Keratinocyte (primary cell): ENCODE measurements around the gene PLA2G2C. TPM values are rescaled to one million over a fixed set of nuclear protein-coding genes. Genes with fewer than 3 reads are reported as not detected.

ENCODE experiments used
- DNase-seq: peaks from one replicate; pipeline ENCODE4 v3.0.0-alpha.2; 2011; ENCODE audit warnings: low read depth, missing footprints, low spot score
- FAIRE-seq: peaks from 2 replicates; lab custom pipeline; 2011; peaks lifted over from hg19 to GRCh38; lab: Jason Lieb, UNC
- H2AFZ ChIP-seq: 2 replicates; pipeline ENCODE4 v1.6.0; 2012; ENCODE audit warnings: low read length, control low read depth, inconsistent platforms; ENCODE audit not compliant: control insufficient read depth
- H3K27ac ChIP-seq: 2 replicates; pipeline ENCODE4 v1.5.1; 2011; ENCODE audit warnings: low read length; ENCODE audit not compliant: control insufficient read depth, insufficient read depth
- H3K27me3 ChIP-seq: 3 replicates; pipeline ENCODE4 v1.6.0; 2011; ENCODE audit warnings: low read length; ENCODE audit not compliant: control insufficient read depth, insufficient read depth; ENCODE audit errors: extremely low read depth
- H3K36me3 ChIP-seq, 2 experiments: 2 replicates in 1 of 2; 3 replicates in 1 of 2; pipeline ENCODE4 v1.5.1; 2011; ENCODE audit warnings: low read length in 2 of 2, mild to moderate bottlenecking in 1 of 2; ENCODE audit not compliant: control insufficient read depth in 2 of 2, insufficient read depth in 2 of 2; ENCODE audit errors: extremely low read depth in 1 of 2
- H3K4me1 ChIP-seq: 3 replicates; pipeline ENCODE4 v1.5.1; 2011; ENCODE audit warnings: low read length; ENCODE audit not compliant: control insufficient read depth, insufficient read depth; ENCODE audit errors: extremely low read depth
- H3K4me2 ChIP-seq: 3 replicates; pipeline ENCODE4 v1.6.0; 2011; ENCODE audit warnings: low read depth, low read length; ENCODE audit not compliant: control insufficient read depth, insufficient read depth; ENCODE audit errors: extremely low read depth
- H3K4me3 ChIP-seq, 3 experiments: fragments of 200-600 bp in 1 of 3; sonication (generic) in 1 of 3; 2 replicates in 2 of 3; 3 replicates in 1 of 3; pipeline ENCODE4 v1.5.1; 2011 to 2016; ENCODE audit warnings: low read length in 3 of 3, mild to moderate bottlenecking in 3 of 3, control low read depth in 2 of 3, inconsistent platforms in 1 of 3, low read depth in 1 of 3, mixed read lengths in 1 of 3, mixed run types in 1 of 3, moderate library complexity in 1 of 3; ENCODE audit not compliant: control insufficient read depth in 2 of 3, insufficient read depth in 2 of 3; ENCODE audit errors: extremely low read depth in 1 of 3
- H3K79me2 ChIP-seq: 2 replicates; pipeline ENCODE4 v1.6.0; 2012; ENCODE audit warnings: low read length; ENCODE audit not compliant: control insufficient read depth, insufficient read depth
- H3K9ac ChIP-seq: 3 replicates; pipeline ENCODE4 v1.6.0; 2011; ENCODE audit warnings: low read length; ENCODE audit not compliant: control insufficient read depth, insufficient read depth; ENCODE audit errors: extremely low read depth
- H3K9me1 ChIP-seq: 3 replicates; pipeline ENCODE4 v1.6.0; 2011; ENCODE audit warnings: low read length; ENCODE audit not compliant: control insufficient read depth, insufficient read depth; ENCODE audit errors: extremely low read depth
- H3K9me3 ChIP-seq: 2 replicates; pipeline ENCODE4 v1.5.1; 2012; ENCODE audit warnings: low read depth, low read length; ENCODE audit not compliant: control insufficient read depth
- H4K20me1 ChIP-seq: 3 replicates; pipeline ENCODE4 v1.6.0; 2011; ENCODE audit warnings: low read length; ENCODE audit not compliant: control insufficient read depth, insufficient read depth; ENCODE audit errors: extremely low read depth
- EZH2 ChIP-seq: IDR thresholded peaks from one replicate; pipeline ENCODE4 v1.6.1; 2012; ENCODE audit warnings: inconsistent platforms, mild to moderate bottlenecking, low read length, moderate library complexity
- dilution Hi-C: fragments of 300-500 bp; cut with MboI; formaldehyde crosslinking; loops from one replicate; pipeline ENCODE4 v1.7.0; 2020; ENCODE audit warnings: low sequenced_read_pairs; ENCODE audit not compliant: extremely low pct_ligation_motif_present
- polyA plus RNA-seq, 5 experiments: library from polyadenylated mRNA; depleted of rRNA in 3 of 5; stranded (reverse) in 3 of 5; stranded (forward) in 1 of 5; unstranded in 1 of 5; fragments of >200 nt; gene quantifications; 1 replicate in 1 of 5; 2 replicates in 3 of 5; 3 replicates in 1 of 5; pipeline versions ENCODE4 v1.2.1 to v1.2.3, GENCODE V29; 2011 to 2012; ENCODE audit warnings: missing spikeins in 2 of 5, low read depth in 1 of 5, low replicate concordance in 1 of 5
- TF ChIP-seq, protein P1 (sequence below), 3 experiments: IDR thresholded peaks in 1 of 3; conservative IDR thresholded peaks in 1 of 3; optimal IDR thresholded peaks in 1 of 3; 2 replicates in 2 of 3; 3 replicates in 1 of 3; pipeline versions ENCODE3 to v1.5.1; 2011; ENCODE audit warnings: low read length in 3 of 3, mild to moderate bottlenecking in 3 of 3, moderate library complexity in 2 of 3, control low read depth in 1 of 3, inconsistent platforms in 1 of 3; ENCODE audit not compliant: insufficient read depth in 2 of 3; ENCODE audit errors: extremely low read depth in 1 of 3

The PLA2G2C gene
- polyA plus RNA-seq, 1 donor (not counting 4 experiments of a cell fraction or from before 2014, with no cell fraction given) = not detected

DNA sequence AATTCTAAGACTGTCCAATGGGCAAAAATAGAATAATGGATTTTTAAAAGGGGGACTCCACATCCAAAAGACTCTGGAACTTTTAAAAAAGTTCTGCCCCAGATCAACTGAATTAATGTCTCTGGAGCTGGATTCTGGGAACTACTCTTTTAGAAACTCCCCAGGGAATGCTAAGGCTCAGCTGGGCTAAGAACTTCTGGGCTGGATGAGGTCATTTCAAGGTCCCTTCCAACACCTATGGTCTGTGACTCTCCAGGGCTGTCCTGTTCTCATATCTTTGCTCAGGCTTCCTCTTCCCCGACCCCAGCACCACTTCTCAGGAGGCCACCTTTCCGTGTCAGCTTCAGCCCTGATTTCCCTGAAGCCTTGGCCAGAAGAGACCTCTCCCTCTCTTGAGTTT, 13.5 kb upstream of the PLA2G2C start:
- no peak overlapping the region for H3K9ac ChIP-seq
- no peaks in the 10 kb centered on the region for H3K9me3 ChIP-seq
- TF ChIP-seq, protein P1, sequence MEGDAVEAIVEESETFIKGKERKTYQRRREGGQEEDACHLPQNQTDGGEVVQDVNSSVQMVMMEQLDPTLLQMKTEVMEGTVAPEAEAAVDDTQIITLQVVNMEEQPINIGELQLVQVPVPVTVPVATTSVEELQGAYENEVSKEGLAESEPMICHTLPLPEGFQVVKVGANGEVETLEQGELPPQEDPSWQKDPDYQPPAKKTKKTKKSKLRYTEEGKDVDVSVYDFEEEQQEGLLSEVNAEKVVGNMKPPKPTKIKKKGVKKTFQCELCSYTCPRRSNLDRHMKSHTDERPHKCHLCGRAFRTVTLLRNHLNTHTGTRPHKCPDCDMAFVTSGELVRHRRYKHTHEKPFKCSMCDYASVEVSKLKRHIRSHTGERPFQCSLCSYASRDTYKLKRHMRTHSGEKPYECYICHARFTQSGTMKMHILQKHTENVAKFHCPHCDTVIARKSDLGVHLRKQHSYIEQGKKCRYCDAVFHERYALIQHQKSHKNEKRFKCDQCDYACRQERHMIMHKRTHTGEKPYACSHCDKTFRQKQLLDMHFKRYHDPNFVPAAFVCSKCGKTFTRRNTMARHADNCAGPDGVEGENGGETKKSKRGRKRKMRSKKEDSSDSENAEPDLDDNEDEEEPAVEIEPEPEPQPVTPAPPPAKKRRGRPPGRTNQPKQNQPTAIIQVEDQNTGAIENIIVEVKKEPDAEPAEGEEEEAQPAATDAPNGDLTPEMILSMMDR (optimal IDR thresholded peaks at IDR 0.05 in 1 of 3, IDR thresholded peaks at IDR 0.05 in 1 of 3, conservative IDR thresholded peaks at IDR 0.05 in 1 of 3; ENCODE audit: extremely low read depth in 1 of 3, insufficient read depth in 2 of 3, low read length in 3 of 3) = no peak
- TF ChIP-seq EZH2 = no peak
- no peak overlapping the region for H3K27ac ChIP-seq
- H3K79me2 ChIP-seq = no peaks in the 10 kb centered on the region
- H3K27me3 ChIP-seq = peaks cover 4% of the 10 kb centered on the region
- peaks cover 13% of the 10 kb centered on the region for H3K4me1 ChIP-seq
- no peak for DNase-seq
- dilution Hi-C loops = no loop called here
- H2AFZ ChIP-seq = no peak overlapping the region
- no peak overlapping the region for H3K4me3 ChIP-seq
- H4K20me1 ChIP-seq = no peaks in the 10 kb centered on the region
- no peaks in the 10 kb centered on the region for H3K9me1 ChIP-seq
- H3K36me3 ChIP-seq = no peaks in the 10 kb centered on the region
- H3K4me2 ChIP-seq = no peak overlapping the region
- FAIRE-seq = no peak

DNA sequence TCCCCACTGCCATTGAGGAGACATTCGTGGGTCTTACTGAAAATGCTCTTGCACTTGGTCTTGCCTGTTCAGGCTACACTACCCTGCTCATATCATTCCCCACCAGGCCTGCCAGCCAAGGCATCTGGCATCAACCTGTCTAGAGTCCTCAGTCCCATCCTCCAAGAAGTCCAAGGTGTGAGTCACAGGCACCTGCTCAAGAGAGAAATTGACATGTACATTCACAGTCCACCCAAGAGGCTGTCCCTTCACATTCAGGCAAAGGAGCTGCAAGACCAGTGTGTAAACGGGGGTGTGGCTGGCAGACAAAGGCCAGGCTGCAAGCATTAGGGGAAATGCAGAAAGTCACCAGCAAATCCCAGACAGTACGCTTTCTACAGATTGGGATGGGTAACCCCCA, 13.1 kb upstream of the PLA2G2C start:
- Histone ChIP-seq H3K79me2 (no peaks in the 10 kb centered on the region), H3K4me3 (no peak overlapping the region), H3K9me1 (no peaks in the 10 kb centered on the region), H3K27me3 (peaks cover 4% of the 10 kb centered on the region), H3K4me2 (no peak overlapping the region), H2AFZ (no peak overlapping the region), H3K9me3 (no peaks in the 10 kb centered on the region), H4K20me1 (no peaks in the 10 kb centered on the region), H3K36me3 (no peaks in the 10 kb centered on the region), H3K4me1 (peaks cover 17% of the 10 kb centered on the region), H3K27ac (no peak overlapping the region), H3K9ac (no peak overlapping the region)
- DNase-seq (no peak), FAIRE-seq (peak; percentile 46)
- dilution Hi-C loops = no loop called here
- no peak for TF ChIP-seq EZH2
- TF ChIP-seq, protein P1 (optimal IDR thresholded peaks at IDR 0.05 in 1 of 3, IDR thresholded peaks at IDR 0.05 in 1 of 3, conservative IDR thresholded peaks at IDR 0.05 in 1 of 3; ENCODE audit: extremely low read depth in 1 of 3, insufficient read depth in 2 of 3, low read length in 3 of 3) = no peak
